ENCODE results near the gene AJUBA. TPM values are rescaled to one million over a fixed set of nuclear protein-coding genes. Genes with fewer than 3 reads are reported as not detected.

Gene AJUBA
- total RNA-seq, 2 donors from 2014 or later = 21.0 to 27.9 TPM

GRCh38 chr14:23013054-23013748 is 30.9 kb upstream of the AJUBA start:
- no peaks in the 10 kb centered on the region for H3K36me3 ChIP-seq
- 59% methylated on average over 6 of the region's 6 CpGs for WGBS
- H3K4me3 ChIP-seq = no peak overlapping the region
- intact Hi-C loops (cut with DNase I) = no loop called here
- no peaks in the 10 kb centered on the region for H3K27me3 ChIP-seq (replicated peaks; ENCODE audit: insufficient read depth)
- DNase-seq (ENCODE audit: low spot score) = no peak
- no peak overlapping the region for H3K27ac ChIP-seq
- peaks cover 2% of the 10 kb centered on the region for H3K4me1 ChIP-seq (replicated peaks)
- TF ChIP-seq POLR2A (IDR thresholded peaks at IDR 0.05) (no peak), POLR2AphosphoS5 (IDR thresholded peaks at IDR 0.05) (no peak)
- TF ChIP-seq, protein P1, sequence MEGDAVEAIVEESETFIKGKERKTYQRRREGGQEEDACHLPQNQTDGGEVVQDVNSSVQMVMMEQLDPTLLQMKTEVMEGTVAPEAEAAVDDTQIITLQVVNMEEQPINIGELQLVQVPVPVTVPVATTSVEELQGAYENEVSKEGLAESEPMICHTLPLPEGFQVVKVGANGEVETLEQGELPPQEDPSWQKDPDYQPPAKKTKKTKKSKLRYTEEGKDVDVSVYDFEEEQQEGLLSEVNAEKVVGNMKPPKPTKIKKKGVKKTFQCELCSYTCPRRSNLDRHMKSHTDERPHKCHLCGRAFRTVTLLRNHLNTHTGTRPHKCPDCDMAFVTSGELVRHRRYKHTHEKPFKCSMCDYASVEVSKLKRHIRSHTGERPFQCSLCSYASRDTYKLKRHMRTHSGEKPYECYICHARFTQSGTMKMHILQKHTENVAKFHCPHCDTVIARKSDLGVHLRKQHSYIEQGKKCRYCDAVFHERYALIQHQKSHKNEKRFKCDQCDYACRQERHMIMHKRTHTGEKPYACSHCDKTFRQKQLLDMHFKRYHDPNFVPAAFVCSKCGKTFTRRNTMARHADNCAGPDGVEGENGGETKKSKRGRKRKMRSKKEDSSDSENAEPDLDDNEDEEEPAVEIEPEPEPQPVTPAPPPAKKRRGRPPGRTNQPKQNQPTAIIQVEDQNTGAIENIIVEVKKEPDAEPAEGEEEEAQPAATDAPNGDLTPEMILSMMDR (IDR thresholded peaks at IDR 0.05) = no peak
- no peaks in the 10 kb centered on the region for H3K9me3 ChIP-seq

DNA sequence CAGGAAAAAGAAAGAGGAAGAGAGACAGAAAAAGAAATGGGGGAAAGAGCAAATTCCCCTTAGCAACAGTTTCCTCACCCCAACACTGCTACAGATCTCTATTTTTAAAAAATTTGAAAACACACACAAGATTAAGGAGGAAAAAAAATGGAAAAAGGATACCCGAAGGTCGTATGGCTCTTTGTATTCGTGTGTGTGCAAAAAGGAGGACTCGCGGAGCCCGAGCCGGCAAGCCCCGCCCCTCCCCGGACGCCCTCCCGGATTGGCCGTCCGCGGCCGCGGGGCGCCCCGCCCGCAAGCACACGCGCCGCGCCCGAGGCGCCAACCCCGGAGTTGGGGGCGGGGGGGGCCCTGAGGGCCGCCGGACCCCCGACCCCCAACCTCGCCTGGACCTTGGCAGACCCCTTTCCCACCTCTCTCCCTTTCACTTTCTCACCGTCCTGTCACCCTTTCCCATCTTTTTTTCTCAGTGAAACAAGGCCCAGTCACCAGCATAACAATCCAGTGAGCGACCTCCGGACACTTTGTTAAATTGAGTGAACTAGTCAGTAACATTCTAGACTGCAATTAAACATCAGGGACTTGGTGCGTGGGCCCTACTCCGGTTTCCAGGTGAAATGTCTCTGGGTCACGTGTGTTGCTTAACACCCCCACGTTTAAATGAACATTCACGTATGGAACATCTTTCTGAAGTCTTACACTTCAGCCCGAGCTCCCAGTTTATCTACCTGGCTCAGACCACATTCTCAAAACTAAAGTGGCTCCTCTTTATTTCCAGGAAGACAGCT is 27.8 kb upstream of the AJUBA start, which contains the start of gene C14orf93:
Gene C14orf93 (minus strand): TSS at position 205 of the 788 bp plus-strand sequence. CDS start 11,120 bp downstream, outside the sequence.
- no peaks in the 10 kb centered on the region for H3K27me3 ChIP-seq (replicated peaks; ENCODE audit: insufficient read depth)
- TF ChIP-seq POLR2A (IDR thresholded peaks at IDR 0.05) (peak; percentile 47), POLR2AphosphoS5 (IDR thresholded peaks at IDR 0.05) (peak; percentile 65)
- TF ChIP-seq, protein P1 (IDR thresholded peaks at IDR 0.05) = peak in 1 of 4 experiments; percentile 9
- no peaks in the 10 kb centered on the region for H3K36me3 ChIP-seq
- 3% methylated on average over 40 of the region's 40 CpGs for WGBS
- intact Hi-C loops (cut with DNase I) = no loop called here
- peak within 1 kb of the TSS; percentile 38 to 40 for H3K4me3 ChIP-seq
- DNase-seq (ENCODE audit: low spot score) = peak; percentile 82
- H3K9me3 ChIP-seq = no peaks in the 10 kb centered on the region
- peaks cover 2% of the 10 kb centered on the region for H3K4me1 ChIP-seq (replicated peaks)
- peak within 1 kb of the TSS; percentile 82 to 85 for H3K27ac ChIP-seq

GRCh38 chr14:23009483-23009938 is 27.2 kb upstream of the AJUBA start:
- Histone ChIP-seq H3K27me3 (replicated peaks; ENCODE audit: insufficient read depth) (no peaks in the 10 kb centered on the region), H3K27ac (peak overlapping the region; percentile 82 to 85), H3K4me1 (replicated peaks) (peaks cover 2% of the 10 kb centered on the region), H3K4me3 (peak overlapping the region; percentile 38 to 40), H3K36me3 (no peaks in the 10 kb centered on the region), H3K9me3 (no peaks in the 10 kb centered on the region)
- DNase-seq (ENCODE audit: low spot score) = no peak
- TF ChIP-seq POLR2AphosphoS5 (IDR thresholded peaks at IDR 0.05) (no peak), POLR2A (IDR thresholded peaks at IDR 0.05) (no peak)
- TF ChIP-seq, protein P1 (IDR thresholded peaks at IDR 0.05) = no peak
- intact Hi-C loops (cut with DNase I) = no loop called here
- 12% methylated on average over 8 of the region's 8 CpGs for WGBS

DNA sequence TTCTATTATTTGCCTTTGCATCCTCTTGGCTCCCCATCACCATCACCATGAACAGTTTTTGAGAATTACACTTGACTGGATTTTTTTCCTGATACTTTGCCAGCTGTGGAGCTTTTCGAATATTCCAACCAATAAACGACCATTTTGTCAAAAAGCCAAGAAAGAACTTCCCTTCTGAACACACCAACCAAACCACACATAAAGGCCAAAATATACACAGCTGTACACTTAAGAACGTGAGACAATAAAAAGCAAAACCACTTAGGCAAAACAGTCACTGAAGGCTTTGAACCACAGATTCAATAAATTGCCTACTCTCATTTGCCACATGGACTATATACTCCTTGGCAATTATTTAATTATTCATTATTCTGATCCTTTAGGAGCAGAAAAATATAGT is 26.5 kb upstream of the AJUBA start:
- Histone ChIP-seq H3K9me3 (no peaks in the 10 kb centered on the region), H3K36me3 (no peaks in the 10 kb centered on the region), H3K4me1 (replicated peaks) (peaks cover 2% of the 10 kb centered on the region), H3K4me3 (no peak overlapping the region), H3K27me3 (replicated peaks; ENCODE audit: insufficient read depth) (no peaks in the 10 kb centered on the region), H3K27ac (peak overlapping the region in 1 of 2 donors; percentile 82)
- intact Hi-C loops (cut with DNase I) = no loop called here
- WGBS = 6% methylated on average over 3 of the region's 3 CpGs
- TF ChIP-seq POLR2AphosphoS5 (IDR thresholded peaks at IDR 0.05) = no peak
- no peak for DNase-seq (ENCODE audit: low spot score)

Measured in prostate gland (tissue), 2 donors.